Activated T-helper 9 cell treated with anti-CD3 and anti-CD28 coated beads, Interleukin-2, amount 50 U/mL, for 16 hours (primary cell): ENCODE data around the gene ROR2.

ENCODE experiments used
- DNase-seq: peaks from one replicate; pipeline ENCODE4 v3.0.0-alpha.2; 2020; ENCODE audit warnings: low read depth

ROR2 gene

GRCh38 chr9:91515074-91515687, 434.8 kb downstream of the ROR2 start:
- no peak for DNase-seq
